HepG2 (cell line): ENCODE data around the gene NPAS2. TPM values are rescaled to one million over a fixed set of nuclear protein-coding genes. Genes with fewer than 3 reads are reported as not detected.

ENCODE experiments used
- ATAC-seq: fragments of 200-7000 bp; cut with Tn5 transposase; 3 replicates; pipeline ENCODE4 v1.9.1; 2020; ENCODE audit warnings: mild to moderate bottlenecking, moderate library complexity
- BruUV-seq: library from RNA; stranded (reverse); fragments of 400-500 nt; replicated peaks from 2 replicates; lab custom pipeline; 2021; lab: Mats Ljungman, UMichigan
- CTCF ChIA-PET: fragments of 300-600 bp; formaldehyde crosslinking; extraction: SDS; loops from one replicate; lab custom pipeline; 2021; ENCODE audit warnings: low total read pairs, inconsistent platforms, low intra/inter-chr PET ratio; lab: Yijun Ruan, JAX
- POLR2A ChIA-PET: fragments of 350-600 bp; sonication (Branson Sonifier 250); formaldehyde crosslinking; loops from one replicate; lab custom pipeline; 2020; ENCODE audit warnings: antibody characterized with exemption, inconsistent platforms; lab: Yijun Ruan, JAX
- DNase-seq: peaks from one replicate; pipeline ENCODE4 v3.0.0-alpha.2; 2015; ENCODE audit warnings: low spot score
- FAIRE-seq: peaks from 3 replicates; lab custom pipeline; 2011; peaks lifted over from hg19 to GRCh38; lab: Jason Lieb, UNC
- H2AFZ ChIP-seq: one replicate; pipeline ENCODE4 v1.6.1; 2011; ENCODE audit warnings: low read length, inconsistent platforms
- H3K27ac ChIP-seq: fragments of 300-600 bp; 3 replicates; pipeline ENCODE4 v1.8.0; 2011; ENCODE audit warnings: mixed run types, mild to moderate bottlenecking, mixed read lengths, low read length, inconsistent platforms; ENCODE audit not compliant: insufficient read depth; ENCODE audit errors: extremely low read length
- H3K27me3 ChIP-seq, 2 experiments: fragments of 200-600 bp in 1 of 2; 2 replicates in 1 of 2; 3 replicates in 1 of 2; pipeline versions ENCODE4 v1.6.0 to v1.8.0; 2011; ENCODE audit warnings: low read length in 2 of 2, mild to moderate bottlenecking in 2 of 2, moderate library complexity in 2 of 2, inconsistent platforms in 1 of 2; ENCODE audit not compliant: insufficient read depth in 2 of 2, control insufficient read depth in 1 of 2
- H3K36me3 ChIP-seq, 2 experiments: fragments of 200-600 bp in 1 of 2; replicated peaks in 1 of 2; 2 replicates in 1 of 2; 3 replicates in 1 of 2; pipeline versions ENCODE4 v1.5.1 to v1.8.0; 2011; ENCODE audit warnings: low read length in 2 of 2, inconsistent platforms in 1 of 2; ENCODE audit not compliant: insufficient read depth in 2 of 2, control insufficient read depth in 1 of 2
- H3K4me1 ChIP-seq: 2 replicates; pipeline ENCODE4 v1.5.1; 2012; ENCODE audit warnings: low read length, inconsistent platforms; ENCODE audit not compliant: insufficient read depth
- H3K4me2 ChIP-seq: 2 replicates; pipeline ENCODE4 v1.6.0; 2011; ENCODE audit warnings: low read depth, low read length, inconsistent platforms
- H3K4me3 ChIP-seq, 3 experiments: fragments of 200-600 bp in 1 of 3; sonication (generic), shearing (Covaris generic) in 1 of 3; replicated peaks in 1 of 3; 2 replicates each; pipeline ENCODE4 v1.5.1; 2011 to 2016; ENCODE audit warnings: low read length in 3 of 3, inconsistent platforms in 2 of 3, low read depth in 2 of 3, mild to moderate bottlenecking in 2 of 3, control low read depth in 1 of 3, mixed read lengths in 1 of 3; ENCODE audit not compliant: insufficient read depth in 1 of 3
- H3K79me2 ChIP-seq: one replicate; pipeline ENCODE4 v1.6.1; 2011; ENCODE audit warnings: low read length, inconsistent platforms; ENCODE audit not compliant: insufficient read depth
- H3K9ac ChIP-seq: 2 replicates; pipeline ENCODE4 v1.6.0; 2011; ENCODE audit warnings: mild to moderate bottlenecking, low read depth, low read length, inconsistent platforms; ENCODE audit not compliant: insufficient read depth
- H3K9me3 ChIP-seq: 2 replicates; pipeline ENCODE4 v1.5.1; 2012; ENCODE audit warnings: mild to moderate bottlenecking, low read length
- H4K20me1 ChIP-seq: 2 replicates; pipeline ENCODE4 v1.6.0; 2011; ENCODE audit warnings: inconsistent platforms, mild to moderate bottlenecking, low read length, moderate library complexity; ENCODE audit not compliant: insufficient read depth
- AGO1 ChIP-seq: fragments of 200-400 bp; formaldehyde crosslinking; IDR thresholded peaks from 2 replicates; pipeline ENCODE4 v1.6.1; 2017; ENCODE audit warnings: mild to moderate bottlenecking, low read depth, low read length, moderate library complexity; ENCODE audit not compliant: poor library complexity, severe bottlenecking
- CTCF ChIP-seq: sonication (generic); formaldehyde crosslinking; IDR thresholded peaks from 2 replicates; pipeline ENCODE4 v1.5.0; 2020; ENCODE audit warnings: mild to moderate bottlenecking, missing genetic modification reagents, moderate library complexity
- GABPB1 ChIP-seq: IDR thresholded peaks from 2 replicates; pipeline ENCODE4 v1.6.1; 2016; ENCODE audit warnings: mild to moderate bottlenecking, missing genetic modification reagents, moderate library complexity, missing compliant biosample characterization
- GATAD1 ChIP-seq: IDR thresholded peaks from 2 replicates; pipeline ENCODE4 v1.6.1; 2016; ENCODE audit warnings: missing genetic modification reagents, missing compliant biosample characterization
- MIXL1 ChIP-seq: IDR thresholded peaks from 2 replicates; pipeline ENCODE4 v1.6.1; 2016
- NRL ChIP-seq: sonication (generic); formaldehyde crosslinking; IDR thresholded peaks from 2 replicates; pipeline ENCODE4 v1.5.0; 2020; ENCODE audit warnings: missing genetic modification reagents, mild to moderate bottlenecking, moderate library complexity, borderline replicate concordance
- PHF20 ChIP-seq: sonication (generic); formaldehyde crosslinking; IDR thresholded peaks from 2 replicates; pipeline ENCODE4 v1.5.0; 2020; ENCODE audit warnings: mild to moderate bottlenecking, missing genetic modification reagents
- PRDM4 ChIP-seq: sonication (generic); formaldehyde crosslinking; IDR thresholded peaks from 2 replicates; pipeline ENCODE4 v1.9.0; 2021; ENCODE audit warnings: missing genetic modification reagents, borderline replicate concordance
- RFX5 ChIP-seq: IDR thresholded peaks from 2 replicates; pipeline ENCODE4 v1.6.1; 2011; ENCODE audit warnings: low read depth, low read length, improper control_type of control experiment
- SALL2 ChIP-seq: sonication (generic); formaldehyde crosslinking; IDR thresholded peaks from 2 replicates; pipeline ENCODE4 v1.8.1; 2023; ENCODE audit warnings: mild to moderate bottlenecking, missing genetic modification reagents, inconsistent platforms
- SNRNP70 ChIP-seq: fragments of 200-400 bp; formaldehyde crosslinking; IDR thresholded peaks from 2 replicates; pipeline ENCODE4 v1.6.1; 2017; ENCODE audit warnings: mild to moderate bottlenecking, low read depth, low read length, moderate library complexity
- SSRP1 ChIP-seq: IDR thresholded peaks from 2 replicates; pipeline ENCODE4 v1.6.1; 2016; ENCODE audit warnings: control low read depth
- ZBTB46 ChIP-seq: sonication (generic); formaldehyde crosslinking; IDR thresholded peaks from 2 replicates; pipeline ENCODE4 v1.4.0; 2020; ENCODE audit warnings: mild to moderate bottlenecking, missing genetic modification reagents, borderline replicate concordance
- ZFP36L1 ChIP-seq: sonication (generic); formaldehyde crosslinking; IDR thresholded peaks from 2 replicates; pipeline ENCODE4 v1.8.0; 2022; ENCODE audit warnings: mild to moderate bottlenecking, missing genetic modification reagents, moderate library complexity
- ZMYM2 ChIP-seq: sonication (generic); formaldehyde crosslinking; IDR thresholded peaks from 2 replicates; pipeline ENCODE4 v1.8.0; 2022; ENCODE audit warnings: mild to moderate bottlenecking, missing genetic modification reagents
- ZNF383 ChIP-seq: sonication (generic); formaldehyde crosslinking; IDR thresholded peaks from 2 replicates; pipeline ENCODE4 v1.4.0; 2020; ENCODE audit warnings: missing genetic modification reagents, mild to moderate bottlenecking, borderline replicate concordance
- ZNF414 ChIP-seq: sonication (generic); formaldehyde crosslinking; IDR thresholded peaks from 2 replicates; pipeline ENCODE4 v1.5.0; 2020; ENCODE audit warnings: missing genetic modification reagents
- ZNF75D ChIP-seq: sonication (generic); formaldehyde crosslinking; IDR thresholded peaks from 2 replicates; pipeline ENCODE4 v1.8.1; 2023; ENCODE audit warnings: missing genetic modification reagents, mild to moderate bottlenecking, borderline replicate concordance
- ZNF766 ChIP-seq: sonication (generic); formaldehyde crosslinking; IDR thresholded peaks from 2 replicates; pipeline ENCODE4 v1.5.0; 2020; ENCODE audit warnings: missing genetic modification reagents, borderline replicate concordance
- ZNF891 ChIP-seq: sonication (generic); formaldehyde crosslinking; IDR thresholded peaks from 2 replicates; pipeline ENCODE4 v1.5.0; 2020; ENCODE audit warnings: mild to moderate bottlenecking, missing genetic modification reagents
- WGBS: methylation state at CpG from one replicate; pipeline ENCODE4 v1.1.6; 2017; ENCODE audit warnings: low lambda C conversion rate; 5-methylcytosine and 5-hydroxymethylcytosine counted together
- in situ Hi-C: cut with HindIII; loops from 2 replicates; pipeline ENCODE4 v1.10.0; 2017; ENCODE audit warnings: low pct_unique_long_range_greater_than_20kb; ENCODE audit not compliant: extremely low pct_ligation_motif_present
- intact Hi-C: fragments of 100-400 bp; cut with micrococcal nuclease; formaldehyde crosslinking; loops from one replicate; pipeline ENCODE4 v1.10.0; 2022; ENCODE audit not compliant: unreplicated experiment
- polyA plus RNA-seq, 8 experiments: library from polyadenylated mRNA; depleted of rRNA in 3 of 8; stranded (reverse) in 7 of 8; unstranded in 1 of 8; fragments of >200 nt; fragmentation: Illumina TruSeq in 4 of 8; extraction: Trizol in 4 of 8; gene quantifications; 2 replicates each; pipeline versions ENCODE4 v1.2.1 to v1.2.3, GENCODE V29; 2011 to 2016; ENCODE audit warnings: low read depth in 4 of 8, missing spikeins in 1 of 8, mixed read lengths in 1 of 8; ENCODE audit not compliant: insufficient read depth in 1 of 8
- total RNA-seq, 5 experiments: library from RNA; depleted of rRNA; stranded (reverse); fragments of >200 nt; fragmentation: Illumina TruSeq; extraction: Trizol; gene quantifications; 2 replicates each; pipeline ENCODE4 v1.2.3, GENCODE V29; 2016; ENCODE audit warnings: low read depth in 1 of 5

The NPAS2 gene
- total and polyA plus RNA-seq, 2 of the 13 experiments (the other 11 are each of a cell fraction or from before 2014, with no cell fraction given), result 14.8 to 37.5 TPM

- ATAC-seq, result no peak
- in situ Hi-C loops, result no loop called here
- no TSS peak for BruUV-seq
- WGBS, result 97% methylated on average over 7 of the region's 7 CpGs
- no peak overlapping the region for H3K27ac ChIP-seq
- no peak overlapping the region for H3K9ac ChIP-seq
- FAIRE-seq, result no peak
- no peak overlapping the region for H3K4me3 ChIP-seq
- H3K4me2 ChIP-seq, result no peak overlapping the region
- ChIA-PET CTCF (no interaction called here), POLR2A (no interaction called here)
- H2AFZ ChIP-seq, result no peak overlapping the region
- peaks cover 55 to 87% of the 10 kb centered on the region in 2 experiments for H3K36me3 ChIP-seq
- no peak for DNase-seq
- TF ChIP-seq NRL (CRISPR knock-in tag) (no peak), PHF20 (no peak), GABPB1 (CRISPR knock-in tag) (no peak), MIXL1 (no peak), AGO1 (no peak), ZNF75D (CRISPR knock-in tag) (no peak), ZNF891 (CRISPR knock-in tag) (no peak), ZNF766 (CRISPR knock-in tag) (no peak), SNRNP70 (no peak), ZBTB46 (CRISPR knock-in tag) (no peak), SSRP1 (CRISPR knock-in tag) (no peak), SALL2 (CRISPR knock-in tag) (no peak), ZNF414 (CRISPR knock-in tag) (no peak), GATAD1 (CRISPR knock-in tag) (no peak), CTCF (no peak), ZMYM2 (no peak), ZNF383 (CRISPR knock-in tag) (no peak), RFX5 (no peak), PRDM4 (CRISPR knock-in tag) (no peak), ZFP36L1 (CRISPR knock-in tag) (no peak)
- intact Hi-C loops, result no loop called here
- peaks cover under 1% of the 10 kb centered on the region; the same call in 1 of the 2 replicates for H3K4me1 ChIP-seq
- H3K79me2 ChIP-seq, result no peaks in the 10 kb centered on the region
- no peaks in the 10 kb centered on the region for H3K9me3 ChIP-seq
- H3K27me3 ChIP-seq, result no peaks in the 10 kb centered on the region
- no peaks in the 10 kb centered on the region for H4K20me1 ChIP-seq
Measured at GRCh38 chr2:100975521-100975785, 155.5 kb downstream of the NPAS2 start.
